HepG2 (cell line): ENCODE results near the gene SLC29A1. TPM values are rescaled to one million over a fixed set of nuclear protein-coding genes. Genes with fewer than 3 reads are reported as not detected.

Source experiments
- MNT ChIP-seq: fragments of 450-650 bp; IDR thresholded peaks from 2 replicates; pipeline ENCODE4 v1.6.1; 2016
- PRDM15 ChIP-seq: sonication (generic); formaldehyde crosslinking; IDR thresholded peaks from 2 replicates; pipeline ENCODE4 v1.4.0; 2020; ENCODE audit warnings: missing genetic modification reagents
- REL ChIP-seq: sonication (generic); formaldehyde crosslinking; conservative IDR thresholded peaks from 2 replicates; pipeline ENCODE4 v1.8.0; 2022; ENCODE audit warnings: mild to moderate bottlenecking, missing genetic modification reagents, moderate library complexity
- SMAD9 ChIP-seq: sonication (generic); formaldehyde crosslinking; IDR thresholded peaks from 2 replicates; pipeline ENCODE4 v1.5.1; 2020; ENCODE audit warnings: mild to moderate bottlenecking, missing genetic modification reagents
- THYN1 ChIP-seq: sonication (generic); formaldehyde crosslinking; IDR thresholded peaks from 2 replicates; pipeline ENCODE4 v1.8.1; 2023; ENCODE audit warnings: low read depth, mild to moderate bottlenecking, moderate library complexity, missing genetic modification reagents, borderline replicate concordance
- TMF1 ChIP-seq: sonication (generic); formaldehyde crosslinking; IDR thresholded peaks from 2 replicates; pipeline ENCODE4 v1.8.1; 2022; ENCODE audit warnings: low read depth, missing genetic modification reagents
- ZNF234 ChIP-seq: sonication (generic); formaldehyde crosslinking; conservative IDR thresholded peaks from 2 replicates; pipeline ENCODE4 v1.5.1; 2020; ENCODE audit warnings: mild to moderate bottlenecking, missing genetic modification reagents
- ZNF460 ChIP-seq: sonication (generic); formaldehyde crosslinking; IDR thresholded peaks from 2 replicates; pipeline ENCODE4 v1.5.1; 2020; ENCODE audit warnings: missing genetic modification reagents, mild to moderate bottlenecking, borderline replicate concordance
- polyA plus RNA-seq, 8 experiments: library from polyadenylated mRNA; depleted of rRNA in 3 of 8; stranded (reverse) in 7 of 8; unstranded in 1 of 8; fragments of >200 nt; fragmentation: Illumina TruSeq in 4 of 8; extraction: Trizol in 4 of 8; gene quantifications; 2 replicates each; pipeline versions ENCODE4 v1.2.1 to v1.2.3, GENCODE V29; 2011 to 2016; ENCODE audit warnings: low read depth in 4 of 8, missing spikeins in 1 of 8, mixed read lengths in 1 of 8; ENCODE audit not compliant: insufficient read depth in 1 of 8
- total RNA-seq, 5 experiments: library from RNA; depleted of rRNA; stranded (reverse); fragments of >200 nt; fragmentation: Illumina TruSeq; extraction: Trizol; gene quantifications; 2 replicates each; pipeline ENCODE4 v1.2.3, GENCODE V29; 2016; ENCODE audit warnings: low read depth in 1 of 5
- TF ChIP-seq, protein P1 (sequence below): sonication (generic); formaldehyde crosslinking; IDR thresholded peaks from 2 replicates; pipeline ENCODE4 v1.4.0; 2020; ENCODE audit warnings: mild to moderate bottlenecking, missing genetic modification reagents
- TF ChIP-seq, protein P2 (sequence below): sonication (generic); formaldehyde crosslinking; IDR thresholded peaks from 2 replicates; pipeline ENCODE4 v1.5.0; 2020; ENCODE audit warnings: missing genetic modification reagents
- TF ChIP-seq, protein P3 (sequence below): sonication (generic); formaldehyde crosslinking; IDR thresholded peaks from 2 replicates; pipeline ENCODE4 v1.5.1; 2020; ENCODE audit warnings: mild to moderate bottlenecking, missing genetic modification reagents, moderate library complexity

SLC29A1 gene
- total and polyA plus RNA-seq, 2 of the 13 experiments (the other 11 are each of a cell fraction or from before 2014, with no cell fraction given) = 43.2 to 106 TPM

DNA sequence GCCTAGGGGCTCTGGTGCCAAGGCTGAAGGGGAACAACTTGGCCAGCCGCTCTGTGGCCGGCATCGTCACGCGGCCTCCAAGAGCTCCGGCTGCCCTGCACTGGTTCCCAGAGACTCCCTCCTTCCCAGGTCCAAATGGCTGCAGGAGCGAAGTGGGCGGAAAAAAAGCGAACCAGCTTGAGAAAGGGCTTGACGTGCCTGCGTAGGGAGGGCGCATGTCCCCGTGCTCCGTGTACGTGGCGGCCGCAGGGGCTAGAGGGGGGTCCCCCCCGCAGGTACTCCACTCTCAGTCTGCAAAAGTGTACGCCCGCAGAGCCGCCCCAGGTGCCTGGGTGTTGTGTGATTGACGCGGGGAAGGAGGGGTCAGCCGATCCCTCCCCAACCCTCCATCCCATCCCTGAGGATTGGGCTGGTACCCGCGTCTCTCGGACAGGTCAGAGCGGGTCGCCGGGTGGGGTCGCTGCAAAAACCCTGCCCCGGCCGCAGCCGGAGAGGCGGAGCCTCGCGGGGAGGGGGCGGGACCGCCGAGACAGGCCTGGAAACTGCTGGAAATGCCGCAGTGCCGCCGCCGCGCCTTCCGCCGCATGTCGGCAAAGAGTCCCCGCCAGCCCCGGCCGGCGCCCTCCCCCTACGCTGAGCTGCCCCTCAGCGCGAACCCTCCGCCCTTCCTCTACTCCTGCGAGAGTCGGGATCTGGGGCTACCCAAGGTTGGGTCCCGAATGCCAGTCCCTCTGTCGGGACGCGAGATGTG, 22.7 kb downstream of the SLC29A1 start (continued):
- TF ChIP-seq, protein P1, sequence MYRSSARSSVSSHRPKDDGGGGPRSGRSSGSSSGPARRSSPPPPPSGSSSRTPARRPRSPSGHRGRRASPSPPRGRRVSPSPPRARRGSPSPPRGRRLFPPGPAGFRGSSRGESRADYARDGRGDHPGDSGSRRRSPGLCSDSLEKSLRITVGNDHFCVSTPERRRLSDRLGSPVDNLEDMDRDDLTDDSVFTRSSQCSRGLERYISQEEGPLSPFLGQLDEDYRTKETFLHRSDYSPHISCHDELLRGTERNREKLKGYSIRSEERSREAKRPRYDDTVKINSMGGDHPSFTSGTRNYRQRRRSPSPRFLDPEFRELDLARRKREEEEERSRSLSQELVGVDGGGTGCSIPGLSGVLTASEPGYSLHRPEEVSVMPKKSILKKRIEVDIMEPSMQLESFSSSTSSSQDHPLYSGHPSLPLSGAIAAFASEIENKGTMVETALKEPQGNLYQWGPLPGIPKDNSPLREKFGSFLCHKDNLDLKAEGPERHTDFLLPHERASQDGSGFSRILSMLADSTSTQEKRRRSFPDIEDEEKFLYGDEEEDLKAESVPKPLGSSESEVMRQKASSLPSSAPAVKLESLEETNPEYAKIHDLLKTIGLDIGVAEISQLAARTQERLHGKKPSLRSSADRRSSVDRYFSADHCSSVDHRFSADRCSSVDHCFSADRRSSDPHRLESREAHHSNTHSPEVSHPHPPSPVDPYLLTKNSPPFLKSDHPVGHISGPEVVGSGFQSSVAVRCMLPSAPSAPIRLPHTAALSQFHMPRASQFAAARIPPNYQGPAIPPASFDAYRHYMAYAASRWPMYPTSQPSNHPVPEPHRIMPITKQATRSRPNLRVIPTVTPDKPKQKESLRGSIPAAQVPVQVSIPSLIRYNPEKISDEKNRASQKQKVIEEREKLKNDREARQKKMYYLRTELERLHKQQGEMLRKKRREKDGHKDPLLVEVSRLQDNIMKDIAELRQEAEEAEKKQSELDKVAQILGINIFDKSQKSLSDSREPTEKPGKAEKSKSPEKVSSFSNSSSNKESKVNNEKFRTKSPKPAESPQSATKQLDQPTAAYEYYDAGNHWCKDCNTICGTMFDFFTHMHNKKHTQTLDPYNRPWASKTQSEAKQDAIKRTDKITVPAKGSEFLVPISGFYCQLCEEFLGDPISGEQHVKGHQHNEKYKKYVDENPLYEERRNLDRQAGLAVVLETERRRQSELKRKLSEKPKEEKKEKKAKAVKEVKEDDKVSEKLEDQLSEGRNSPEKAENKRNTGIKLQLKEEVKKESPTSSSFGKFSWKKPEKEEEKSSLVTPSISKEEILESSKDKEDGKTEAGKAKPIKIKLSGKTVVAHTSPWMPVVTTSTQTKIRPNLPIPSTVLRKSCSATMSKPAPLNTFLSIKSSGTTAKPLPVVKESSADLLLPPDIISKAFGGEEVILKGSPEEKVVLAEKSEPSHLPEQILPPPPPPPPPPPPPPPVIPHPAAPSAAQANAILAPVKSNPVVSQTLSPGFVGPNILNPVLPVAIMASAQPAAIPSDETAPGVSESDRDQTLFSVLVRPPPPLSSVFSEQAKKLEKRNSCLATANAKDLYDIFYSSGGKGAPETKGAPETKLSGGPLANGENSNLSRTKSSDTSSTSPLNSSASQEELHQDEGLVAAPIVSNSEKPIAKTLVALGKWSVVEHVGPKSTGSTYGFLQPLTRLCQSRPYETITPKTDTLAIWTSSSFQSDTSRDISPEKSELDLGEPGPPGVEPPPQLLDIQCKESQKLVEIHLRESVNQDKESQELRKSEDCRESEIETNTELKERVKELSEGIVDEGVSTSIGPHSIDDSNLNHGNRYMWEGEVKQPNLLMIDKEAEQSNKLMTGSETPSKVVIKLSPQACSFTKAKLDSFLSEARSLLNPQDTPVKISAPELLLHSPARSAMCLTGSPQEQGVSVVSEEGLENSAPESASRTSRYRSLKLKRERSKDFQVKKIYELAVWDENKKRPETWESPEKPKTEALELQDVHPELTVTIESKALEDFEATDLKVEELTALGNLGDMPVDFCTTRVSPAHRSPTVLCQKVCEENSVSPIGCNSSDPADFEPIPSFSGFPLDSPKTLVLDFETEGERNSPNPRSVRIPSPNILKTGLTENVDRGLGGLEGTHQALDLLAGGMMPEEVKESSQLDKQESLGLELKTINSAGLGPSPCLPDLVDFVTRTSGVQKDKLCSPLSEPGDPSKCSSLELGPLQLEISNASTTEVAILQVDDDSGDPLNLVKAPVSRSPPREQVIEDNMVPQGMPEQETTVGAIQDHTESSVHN (CRISPR knock-in tag) = no peak; the same call in 1 of the 2 replicates
- TF ChIP-seq TMF1 = 0 out of 2 replicates have a peak, but pooled peaks have one; percentile 78
- TF ChIP-seq THYN1 (CRISPR knock-in tag) = peak; percentile 78; the same call in 1 of the 2 replicates
- no peak; the same call in 1 of the 2 replicates for TF ChIP-seq ZNF460 (CRISPR knock-in tag)
- peak; percentile 2; the same call in 1 of the 2 replicates for TF ChIP-seq MNT
- no peak; the same call in none of the 2 replicates for TF ChIP-seq REL (CRISPR knock-in tag)
- TF ChIP-seq, protein P2, sequence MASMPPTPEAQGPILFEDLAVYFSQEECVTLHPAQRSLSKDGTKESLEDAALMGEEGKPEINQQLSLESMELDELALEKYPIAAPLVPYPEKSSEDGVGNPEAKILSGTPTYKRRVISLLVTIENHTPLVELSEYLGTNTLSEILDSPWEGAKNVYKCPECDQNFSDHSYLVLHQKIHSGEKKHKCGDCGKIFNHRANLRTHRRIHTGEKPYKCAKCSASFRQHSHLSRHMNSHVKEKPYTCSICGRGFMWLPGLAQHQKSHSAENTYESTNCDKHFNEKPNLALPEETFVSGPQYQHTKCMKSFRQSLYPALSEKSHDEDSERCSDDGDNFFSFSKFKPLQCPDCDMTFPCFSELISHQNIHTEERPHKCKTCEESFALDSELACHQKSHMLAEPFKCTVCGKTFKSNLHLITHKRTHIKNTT = no peak
- 0 out of 2 replicates have a peak, but pooled peaks have one; percentile 40 for TF ChIP-seq PRDM15 (CRISPR knock-in tag)
- TF ChIP-seq, protein P3, sequence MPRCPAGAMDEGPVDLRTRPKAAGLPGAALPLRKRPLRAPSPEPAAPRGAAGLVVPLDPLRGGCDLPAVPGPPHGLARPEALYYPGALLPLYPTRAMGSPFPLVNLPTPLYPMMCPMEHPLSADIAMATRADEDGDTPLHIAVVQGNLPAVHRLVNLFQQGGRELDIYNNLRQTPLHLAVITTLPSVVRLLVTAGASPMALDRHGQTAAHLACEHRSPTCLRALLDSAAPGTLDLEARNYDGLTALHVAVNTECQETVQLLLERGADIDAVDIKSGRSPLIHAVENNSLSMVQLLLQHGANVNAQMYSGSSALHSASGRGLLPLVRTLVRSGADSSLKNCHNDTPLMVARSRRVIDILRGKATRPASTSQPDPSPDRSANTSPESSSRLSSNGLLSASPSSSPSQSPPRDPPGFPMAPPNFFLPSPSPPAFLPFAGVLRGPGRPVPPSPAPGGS = peak; percentile 98
- 0 out of 2 replicates have a peak, but pooled peaks have one; percentile 80 for TF ChIP-seq SMAD9
- no peak for TF ChIP-seq ZNF234
